WERI-Rb-1 (cell line): ENCODE data around the gene SPO11.

Source experiments
- DNase-seq: peaks from one replicate; pipeline ENCODE4 v3.0.0-alpha.2; 2020
- H3K27ac ChIP-seq: fragments of 250-450 bp; sonication (Bioruptor Pico); 2 replicates; pipeline ENCODE4 v1.5.1; 2020; ENCODE audit warnings: mild to moderate bottlenecking, moderate library complexity
- H3K27me3 ChIP-seq: fragments of 250-450 bp; sonication (Bioruptor Pico); 2 replicates; pipeline ENCODE4 v1.5.1; 2021; ENCODE audit warnings: mild to moderate bottlenecking, low read depth, moderate library complexity; ENCODE audit not compliant: insufficient read depth, severe bottlenecking
- H3K36me3 ChIP-seq: fragments of 250-450 bp; sonication (Bioruptor Pico); 2 replicates; pipeline ENCODE4 v1.5.1; 2020; ENCODE audit warnings: mild to moderate bottlenecking, moderate library complexity
- H3K4me3 ChIP-seq: 2 replicates; pipeline ENCODE4 v1.5.1; 2011; ENCODE audit warnings: low read depth, mild to moderate bottlenecking, control low read depth, low read length
- H3K9me3 ChIP-seq: fragments of 250-450 bp; sonication (Bioruptor Pico); 2 replicates; pipeline ENCODE4 v1.5.1; 2021; ENCODE audit warnings: mild to moderate bottlenecking, moderate library complexity; ENCODE audit not compliant: severe bottlenecking
- TF ChIP-seq, protein P1 (sequence below): IDR thresholded peaks from 2 replicates; pipeline ENCODE4 v1.5.1; 2011; ENCODE audit warnings: low read depth, mild to moderate bottlenecking, control low read depth, inconsistent platforms, low read length

SPO11 gene

DNA sequence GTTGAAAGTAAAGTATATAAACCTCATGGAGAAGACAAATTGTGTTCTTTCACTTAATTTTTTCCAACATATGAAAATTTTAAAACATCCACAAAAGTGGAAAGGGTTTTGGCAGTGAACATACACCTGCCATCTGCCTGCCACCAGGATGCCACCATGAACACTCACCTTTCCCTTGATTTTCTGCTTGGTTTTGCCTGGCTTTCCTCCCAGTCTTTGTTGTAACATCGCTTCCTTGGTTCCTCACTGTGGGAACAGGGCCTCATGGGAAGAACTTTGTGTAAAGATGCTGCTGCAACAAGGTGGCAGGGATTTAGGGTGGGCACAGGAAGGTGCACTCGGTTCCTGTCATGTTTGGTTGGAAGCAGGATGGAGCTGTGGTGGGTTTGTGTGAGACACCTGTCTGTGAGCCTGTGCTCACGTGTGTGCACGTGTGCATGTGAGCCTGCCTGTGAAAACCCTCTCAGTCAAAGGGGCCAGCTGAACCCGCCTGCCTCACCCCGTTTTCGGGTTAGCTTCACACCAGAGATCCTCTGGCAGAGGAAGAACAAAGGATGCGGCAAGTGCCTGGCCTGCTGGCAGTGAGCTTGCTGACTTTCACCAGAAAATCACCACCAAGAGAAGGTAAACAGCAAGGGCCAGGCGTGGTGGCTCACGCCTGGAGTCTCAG, 50.6 kb downstream of the SPO11 start:
- H3K36me3 ChIP-seq: peaks cover 47% of the 10 kb centered on the region
- DNase-seq: no peak
- TF ChIP-seq, protein P1, sequence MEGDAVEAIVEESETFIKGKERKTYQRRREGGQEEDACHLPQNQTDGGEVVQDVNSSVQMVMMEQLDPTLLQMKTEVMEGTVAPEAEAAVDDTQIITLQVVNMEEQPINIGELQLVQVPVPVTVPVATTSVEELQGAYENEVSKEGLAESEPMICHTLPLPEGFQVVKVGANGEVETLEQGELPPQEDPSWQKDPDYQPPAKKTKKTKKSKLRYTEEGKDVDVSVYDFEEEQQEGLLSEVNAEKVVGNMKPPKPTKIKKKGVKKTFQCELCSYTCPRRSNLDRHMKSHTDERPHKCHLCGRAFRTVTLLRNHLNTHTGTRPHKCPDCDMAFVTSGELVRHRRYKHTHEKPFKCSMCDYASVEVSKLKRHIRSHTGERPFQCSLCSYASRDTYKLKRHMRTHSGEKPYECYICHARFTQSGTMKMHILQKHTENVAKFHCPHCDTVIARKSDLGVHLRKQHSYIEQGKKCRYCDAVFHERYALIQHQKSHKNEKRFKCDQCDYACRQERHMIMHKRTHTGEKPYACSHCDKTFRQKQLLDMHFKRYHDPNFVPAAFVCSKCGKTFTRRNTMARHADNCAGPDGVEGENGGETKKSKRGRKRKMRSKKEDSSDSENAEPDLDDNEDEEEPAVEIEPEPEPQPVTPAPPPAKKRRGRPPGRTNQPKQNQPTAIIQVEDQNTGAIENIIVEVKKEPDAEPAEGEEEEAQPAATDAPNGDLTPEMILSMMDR: no peak
- no peaks in the 10 kb centered on the region for H3K27me3 ChIP-seq
- H3K9me3 ChIP-seq: no peaks in the 10 kb centered on the region
- H3K27ac ChIP-seq: no peak overlapping the region
- no peak overlapping the region for H3K4me3 ChIP-seq

DNA sequence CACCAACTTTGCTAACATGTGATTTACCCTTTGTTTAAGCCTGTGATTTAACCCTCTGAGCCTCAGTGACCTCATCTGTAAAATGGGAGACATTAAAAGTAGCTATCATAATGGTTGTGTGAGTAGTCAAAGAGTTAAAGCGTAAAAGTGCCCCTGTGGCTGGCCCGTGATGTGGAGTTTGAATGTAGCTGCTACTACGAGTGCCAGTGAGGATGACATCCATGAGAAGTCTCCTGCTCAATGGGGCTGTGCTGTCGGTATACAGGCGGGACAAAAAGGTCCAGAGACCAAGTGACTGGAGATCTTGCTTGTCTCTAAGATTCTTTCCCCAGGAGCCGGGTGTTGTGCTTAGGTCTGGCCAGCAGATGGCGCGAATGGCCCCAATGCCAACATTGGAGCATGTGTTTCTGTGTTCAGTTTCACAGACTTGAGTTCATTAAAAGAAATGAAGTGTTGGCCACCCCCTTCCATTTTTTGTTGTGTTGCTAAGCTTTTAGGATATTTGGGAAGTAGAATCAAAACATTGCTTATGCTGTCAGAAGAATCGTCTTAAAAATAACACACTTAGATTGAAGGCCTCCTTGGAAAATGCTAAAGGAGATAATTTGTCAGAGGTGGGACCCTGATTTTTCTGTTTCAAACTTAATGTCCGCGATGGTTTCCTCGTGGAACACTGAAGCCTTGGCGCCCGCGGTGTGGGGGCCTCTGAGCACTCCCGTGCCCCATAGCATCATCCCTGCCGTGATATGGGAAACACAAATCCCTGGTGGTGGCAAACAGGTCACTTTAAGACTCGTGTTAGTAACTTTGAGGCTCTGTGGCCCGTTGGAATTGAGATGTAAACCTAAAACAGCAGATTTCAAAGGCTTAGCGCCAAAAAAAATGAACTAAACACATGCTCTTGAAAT, 52.2 kb downstream of the SPO11 start:
- Histone ChIP-seq H3K36me3 (peaks cover 31% of the 10 kb centered on the region), H3K27me3 (no peaks in the 10 kb centered on the region), H3K9me3 (no peaks in the 10 kb centered on the region), H3K27ac (no peak overlapping the region), H3K4me3 (no peak overlapping the region)
- TF ChIP-seq, protein P1: peak; percentile 83
- peak; percentile 78 for DNase-seq

DNA sequence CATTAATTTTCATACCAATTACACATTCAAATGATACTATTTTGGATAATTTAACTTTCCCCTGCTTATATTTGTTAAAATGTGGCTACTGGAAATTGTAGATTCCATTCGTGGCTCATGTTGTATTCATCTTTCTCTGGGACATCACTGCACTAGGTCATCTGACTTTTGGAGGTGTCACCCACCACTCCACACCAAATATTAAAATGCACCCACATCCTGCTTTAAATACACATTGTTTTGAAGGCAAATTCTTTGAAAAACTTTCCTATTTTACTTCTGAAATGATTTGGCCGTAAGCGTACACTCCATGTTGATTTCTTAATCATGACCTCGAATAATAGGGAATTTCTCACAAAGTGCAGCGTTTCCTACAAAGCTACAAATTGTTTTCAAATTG, 52.9 kb downstream of the SPO11 start:
- Histone ChIP-seq H3K27me3 (no peaks in the 10 kb centered on the region), H3K4me3 (no peak overlapping the region), H3K36me3 (peaks cover 24% of the 10 kb centered on the region), H3K27ac (no peak overlapping the region), H3K9me3 (no peaks in the 10 kb centered on the region)
- no peak for DNase-seq
- TF ChIP-seq, protein P1: no peak

DNA sequence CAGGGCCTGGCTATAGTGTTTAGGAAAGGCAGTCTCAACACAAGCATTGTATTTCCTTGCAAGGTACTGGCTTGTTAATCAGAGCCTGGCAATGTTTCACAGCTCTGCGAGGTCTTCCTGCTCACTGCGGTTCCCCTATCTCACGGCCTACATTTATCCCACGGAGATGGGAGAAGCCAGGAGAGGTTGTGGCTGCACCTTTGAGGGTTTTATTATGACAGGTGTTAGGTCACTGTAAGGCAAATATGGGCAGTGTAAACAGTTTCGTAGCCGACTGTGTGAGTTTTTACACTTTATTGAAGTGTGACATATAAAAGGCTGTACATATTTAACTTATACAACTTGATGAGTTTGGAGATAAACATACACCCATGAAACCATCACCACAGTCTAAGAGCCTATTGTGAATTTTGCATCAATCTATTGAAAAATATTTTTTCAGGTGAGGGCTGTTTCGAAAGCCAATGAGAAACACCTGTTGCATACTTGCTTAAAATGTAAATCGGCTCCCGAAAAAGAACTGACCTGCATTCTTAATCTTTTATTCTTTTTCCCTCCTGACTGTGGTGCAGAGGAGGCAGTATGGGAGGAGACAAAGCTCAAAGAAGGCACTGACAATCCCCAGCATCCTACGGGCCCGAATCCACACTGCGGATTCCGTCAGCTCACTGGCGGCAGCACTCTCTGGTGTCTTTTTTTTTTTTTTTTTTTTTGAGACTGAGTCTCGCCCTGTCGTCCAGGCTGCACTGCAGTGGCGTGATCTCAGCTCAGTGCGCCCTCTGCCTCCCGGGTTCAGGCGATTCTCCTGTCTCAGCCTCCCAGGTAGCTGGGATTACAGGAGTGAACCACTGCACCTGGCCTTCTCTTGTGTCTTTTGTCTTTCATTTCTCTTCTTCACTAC, 54.1 kb downstream of the SPO11 start:
- H3K9me3 ChIP-seq: no peaks in the 10 kb centered on the region
- H3K4me3 ChIP-seq: no peak overlapping the region
- H3K27ac ChIP-seq: no peak overlapping the region
- DNase-seq: no peak
- peaks cover 14% of the 10 kb centered on the region for H3K36me3 ChIP-seq
- no peaks in the 10 kb centered on the region for H3K27me3 ChIP-seq
- TF ChIP-seq, protein P1: no peak

DNA sequence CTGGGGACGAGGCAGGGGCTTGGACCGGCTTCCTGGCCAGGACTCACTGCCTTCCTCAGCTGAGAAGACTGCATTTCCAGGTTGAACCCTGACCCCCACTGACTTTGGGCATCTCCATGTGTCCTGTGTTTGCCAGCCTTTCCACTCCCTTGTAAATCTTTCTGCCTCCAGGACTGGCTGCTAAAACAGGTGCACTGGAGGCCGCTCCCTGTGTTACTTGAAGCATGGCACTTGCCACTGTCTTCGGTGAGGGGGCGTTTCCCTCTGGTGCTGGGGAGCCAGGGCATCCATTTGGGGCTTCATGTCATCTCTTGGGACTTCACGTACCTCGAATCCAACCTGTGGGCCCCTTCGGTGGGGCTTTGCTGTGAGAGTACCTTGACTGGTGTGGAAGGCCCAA, 54.9 kb downstream of the SPO11 start:
- Histone ChIP-seq H3K9me3 (no peaks in the 10 kb centered on the region), H3K27ac (no peak overlapping the region), H3K36me3 (peaks cover 14% of the 10 kb centered on the region), H3K4me3 (no peak overlapping the region), H3K27me3 (no peaks in the 10 kb centered on the region)
- TF ChIP-seq, protein P1: no peak
- DNase-seq: no peak
